LNCaP clone FGC (cell line): ENCODE results near the gene TENT4B.

ENCODE experiments used
- DNase-seq: peaks from one replicate; pipeline ENCODE4 v3.0.0-alpha.2; 2011; ENCODE audit warnings: low read depth
- H3K4me3 ChIP-seq: 2 replicates; pipeline ENCODE4 v1.5.1; 2011; ENCODE audit warnings: mild to moderate bottlenecking, low read depth, low read length, control low read depth
- TF ChIP-seq, protein P1 (sequence below): IDR thresholded peaks from 2 replicates; pipeline ENCODE4 v1.5.1; 2012; ENCODE audit warnings: mild to moderate bottlenecking; ENCODE audit not compliant: control insufficient read depth, insufficient read depth; ENCODE audit errors: extremely low read depth

The TENT4B gene

GRCh38 chr16:50204453-50205108 lies 51.5 kb downstream of the TENT4B start:
- TF ChIP-seq, protein P1, sequence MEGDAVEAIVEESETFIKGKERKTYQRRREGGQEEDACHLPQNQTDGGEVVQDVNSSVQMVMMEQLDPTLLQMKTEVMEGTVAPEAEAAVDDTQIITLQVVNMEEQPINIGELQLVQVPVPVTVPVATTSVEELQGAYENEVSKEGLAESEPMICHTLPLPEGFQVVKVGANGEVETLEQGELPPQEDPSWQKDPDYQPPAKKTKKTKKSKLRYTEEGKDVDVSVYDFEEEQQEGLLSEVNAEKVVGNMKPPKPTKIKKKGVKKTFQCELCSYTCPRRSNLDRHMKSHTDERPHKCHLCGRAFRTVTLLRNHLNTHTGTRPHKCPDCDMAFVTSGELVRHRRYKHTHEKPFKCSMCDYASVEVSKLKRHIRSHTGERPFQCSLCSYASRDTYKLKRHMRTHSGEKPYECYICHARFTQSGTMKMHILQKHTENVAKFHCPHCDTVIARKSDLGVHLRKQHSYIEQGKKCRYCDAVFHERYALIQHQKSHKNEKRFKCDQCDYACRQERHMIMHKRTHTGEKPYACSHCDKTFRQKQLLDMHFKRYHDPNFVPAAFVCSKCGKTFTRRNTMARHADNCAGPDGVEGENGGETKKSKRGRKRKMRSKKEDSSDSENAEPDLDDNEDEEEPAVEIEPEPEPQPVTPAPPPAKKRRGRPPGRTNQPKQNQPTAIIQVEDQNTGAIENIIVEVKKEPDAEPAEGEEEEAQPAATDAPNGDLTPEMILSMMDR: no peak
- DNase-seq: no peak

GRCh38 chr16:50207652-50208051 lies 54.5 kb downstream of the TENT4B start:
- no peak for DNase-seq
- TF ChIP-seq, protein P1: no peak
- no peak overlapping the region for H3K4me3 ChIP-seq

More at GRCh38 chr16:50204453-50205108, 51.5 kb downstream of the TENT4B start:
- H3K4me3 ChIP-seq: no peak overlapping the region

DNA sequence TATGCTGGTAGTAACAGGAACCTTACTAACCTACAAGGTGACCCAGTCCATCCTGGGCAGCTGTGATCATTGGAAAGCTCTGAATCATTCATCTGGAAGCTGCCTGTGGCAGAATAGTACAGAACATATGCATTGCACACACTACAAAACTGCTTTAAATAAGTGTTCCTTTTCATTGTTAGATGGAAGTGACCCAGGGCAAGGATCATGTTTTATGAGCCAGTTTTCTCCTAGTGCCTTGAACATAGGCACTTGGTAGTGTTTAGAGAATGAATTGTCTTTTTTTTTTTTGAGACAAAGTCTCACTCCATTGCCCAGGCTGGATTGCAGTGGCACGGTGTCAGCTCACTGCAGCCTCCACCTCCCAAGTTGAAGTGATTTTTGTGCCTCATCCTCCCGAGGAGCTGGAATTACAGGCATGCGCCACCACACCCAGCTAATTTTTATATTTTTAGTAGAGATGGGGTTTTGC lies 55.4 kb downstream of the TENT4B start:
- no peak overlapping the region for H3K4me3 ChIP-seq
- TF ChIP-seq, protein P1: no peak
- no peak for DNase-seq

DNA sequence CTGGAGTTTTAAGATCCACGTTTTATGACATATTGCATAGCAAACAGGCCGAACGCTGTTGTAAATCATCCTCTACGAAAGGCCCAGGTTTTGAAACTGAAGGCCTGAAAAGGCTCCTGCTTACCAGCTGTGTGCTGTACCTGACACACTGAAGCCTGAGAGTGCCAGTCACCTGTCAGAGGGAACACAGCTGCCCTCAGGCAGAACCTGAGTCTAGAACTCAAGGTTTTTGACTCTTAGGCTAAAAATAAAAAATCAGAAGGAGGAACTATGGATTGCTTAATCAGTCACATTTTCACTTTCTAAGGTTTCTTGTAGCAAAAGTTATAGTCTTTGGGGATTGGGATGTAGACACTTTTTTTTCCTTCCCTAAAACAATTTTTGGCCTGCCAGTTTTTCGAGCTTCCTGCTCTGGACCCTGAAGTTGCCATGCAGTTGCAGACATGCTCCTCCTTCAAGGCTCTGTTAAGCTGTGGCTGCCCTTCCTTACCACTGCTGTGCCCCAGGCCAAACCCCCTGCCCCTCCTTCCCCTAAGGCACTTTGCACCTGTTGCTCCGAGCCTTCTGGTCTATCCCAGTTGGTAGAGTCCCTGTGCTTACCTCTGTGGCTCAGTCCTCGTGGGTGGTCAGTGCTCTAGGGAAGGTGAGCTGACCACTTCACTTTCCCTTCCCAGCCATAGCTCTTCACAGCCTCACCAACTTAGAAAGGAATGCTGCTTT lies 56.6 kb downstream of the TENT4B start:
- no peak overlapping the region for H3K4me3 ChIP-seq
- DNase-seq: no peak
- TF ChIP-seq, protein P1: no peak

DNA sequence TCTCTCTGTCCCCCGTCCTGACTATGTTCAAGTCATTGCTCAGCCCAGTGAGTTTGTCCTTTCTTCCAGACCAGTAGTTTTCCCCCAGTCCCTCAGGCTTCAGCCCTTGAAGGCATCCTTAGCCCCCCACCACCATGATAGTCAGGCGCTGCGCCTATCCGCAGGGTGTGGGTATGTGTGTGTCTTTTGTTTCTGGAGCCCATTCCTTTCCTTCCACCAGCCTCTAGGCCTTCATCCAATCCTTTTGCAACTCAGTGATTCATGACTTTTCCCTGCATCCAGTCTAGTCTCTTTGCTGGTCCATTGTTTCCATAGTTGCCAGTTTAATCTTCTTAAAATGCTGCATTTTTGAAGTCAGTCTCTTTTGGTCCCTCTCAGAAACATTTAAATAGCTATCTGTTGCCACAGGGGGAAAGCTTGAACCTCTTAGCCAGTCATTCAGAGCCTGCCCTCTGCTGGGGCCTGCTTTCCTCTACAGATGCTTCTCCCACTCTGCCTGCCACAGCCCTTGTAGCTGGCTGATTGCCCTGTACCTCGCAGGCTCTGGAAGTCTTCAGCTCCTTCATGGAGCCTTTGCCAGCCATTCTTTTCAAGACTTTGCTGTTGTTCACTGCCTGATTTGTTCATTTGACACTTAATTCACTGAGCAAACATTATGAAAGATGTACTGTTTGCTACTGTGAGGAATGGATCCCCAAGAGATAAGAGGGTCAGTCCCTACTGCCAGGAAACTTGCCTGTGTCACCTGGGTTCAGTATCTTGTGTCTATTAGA lies 57.3 kb downstream of the TENT4B start:
- no peak overlapping the region for H3K4me3 ChIP-seq
- DNase-seq: peak; percentile 73
- TF ChIP-seq, protein P1: peak; percentile 77

DNA sequence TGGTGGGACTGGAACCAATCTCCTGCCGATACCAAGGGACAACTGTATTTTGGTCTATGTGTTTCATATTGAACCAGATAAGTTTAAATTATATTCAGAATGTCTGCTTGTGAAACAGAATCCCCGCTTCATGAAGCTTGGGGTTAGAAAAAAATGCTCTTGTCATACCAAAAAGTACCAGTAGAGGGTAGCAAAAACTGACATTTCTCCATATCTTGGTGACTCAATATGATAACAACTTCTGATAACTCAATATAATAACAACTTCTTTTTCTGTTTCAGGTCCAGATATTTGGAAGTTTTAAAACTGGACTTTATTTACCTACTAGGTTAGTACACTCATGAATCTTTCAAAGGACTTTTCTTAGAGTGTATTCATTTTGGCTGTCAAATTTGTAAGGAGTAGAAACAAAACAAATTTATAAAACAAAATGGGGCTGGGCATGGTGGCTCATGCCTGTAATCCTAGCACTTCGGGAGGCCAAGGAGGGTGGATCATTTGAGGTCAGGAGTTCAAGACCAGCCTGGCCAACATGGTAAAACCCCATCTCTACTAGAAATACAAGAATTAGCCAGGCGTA lies 60.9 kb downstream of the TENT4B start:
- no peak for DNase-seq
- TF ChIP-seq, protein P1: peak; percentile 61
- H3K4me3 ChIP-seq: no peak overlapping the region
